ELR (cell line): ENCODE measurements around the gene TP53.
A peak's percentile ranks its signal among the peaks of the same experiment; 100 is the strongest.

Experiments
- DNase-seq: peaks from one replicate; pipeline ENCODE4 v3.0.0-alpha.2; 2015; ENCODE audit warnings: low read depth

TP53 gene

GRCh38 chr17:7706631-7707354 is 19.5 kb upstream of the TP53 start:
- no peak for DNase-seq

- DNase-seq, result no peak
Observed at GRCh38 chr17:7705269-7706255, 18.3 kb upstream of the TP53 start.

GRCh38 chr17:7704601-7705268 is 17.4 kb upstream of the TP53 start, which contains the start of gene EFNB3:
Gene EFNB3, plus strand, starts transcription at chr17:7705202. Its CDS starts 397 bp downstream, at chr17:7705599.
- DNase-seq, result peak; percentile 37

- DNase-seq, result peak; percentile 55
Observed at GRCh38 chr17:7703584-7704479, 16.5 kb upstream of the TP53 start.

- no peak for DNase-seq
Observed at GRCh38 chr17:7702776-7703175, 15.5 kb upstream of the TP53 start.

GRCh38 chr17:7701681-7702080 is 14.4 kb upstream of the TP53 start:
- DNase-seq, result no peak

GRCh38 chr17:7700510-7700909 is 13.2 kb upstream of the TP53 start:
- no peak for DNase-seq

GRCh38 chr17:7697828-7698588 is 10.7 kb upstream of the TP53 start:
- DNase-seq, result no peak

- no peak for DNase-seq
Observed at GRCh38 chr17:7695586-7695985, 8.3 kb upstream of the TP53 start.

GRCh38 chr17:7688808-7689316 is 1.6 kb upstream of the TP53 start:
- DNase-seq, result no peak

GRCh38 chr17:7687908-7688807 is 868 bp upstream of the TP53 start, which contains the start of gene WRAP53:
Gene WRAP53, plus strand, starts transcription at chr17:7688477. Its CDS starts 172 bp downstream, at chr17:7688649.
- peak; percentile 100 for DNase-seq

GRCh38 chr17:7686222-7687071 is 843 bp downstream of the TP53 start:
- peak; percentile 87 for DNase-seq

- DNase-seq, result peak; percentile 97
Observed at GRCh38 chr17:7685533-7686221, 1.6 kb downstream of the TP53 start.

GRCh38 chr17:7684851-7685532 is 2.3 kb downstream of the TP53 start:
- no peak for DNase-seq

- DNase-seq, result no peak
Observed at GRCh38 chr17:7677388-7678067, 9.8 kb downstream of the TP53 start.

- no peak for DNase-seq
Observed at GRCh38 chr17:7676533-7676932, 10.8 kb downstream of the TP53 start.
